ENCODE measurements around the gene BTAF1.

The BTAF1 gene

GRCh38 chr10:91932737-91933136, 9.2 kb downstream of the BTAF1 start:
- H3K27ac Mint-ChIP-seq, result no peak overlapping the region
- H3K4me3 Mint-ChIP-seq, result no peak overlapping the region
- peaks cover 51% of the 10 kb centered on the region for H3K36me3 Mint-ChIP-seq (ENCODE audit: low read depth)
- TF ChIP-seq, protein P1, sequence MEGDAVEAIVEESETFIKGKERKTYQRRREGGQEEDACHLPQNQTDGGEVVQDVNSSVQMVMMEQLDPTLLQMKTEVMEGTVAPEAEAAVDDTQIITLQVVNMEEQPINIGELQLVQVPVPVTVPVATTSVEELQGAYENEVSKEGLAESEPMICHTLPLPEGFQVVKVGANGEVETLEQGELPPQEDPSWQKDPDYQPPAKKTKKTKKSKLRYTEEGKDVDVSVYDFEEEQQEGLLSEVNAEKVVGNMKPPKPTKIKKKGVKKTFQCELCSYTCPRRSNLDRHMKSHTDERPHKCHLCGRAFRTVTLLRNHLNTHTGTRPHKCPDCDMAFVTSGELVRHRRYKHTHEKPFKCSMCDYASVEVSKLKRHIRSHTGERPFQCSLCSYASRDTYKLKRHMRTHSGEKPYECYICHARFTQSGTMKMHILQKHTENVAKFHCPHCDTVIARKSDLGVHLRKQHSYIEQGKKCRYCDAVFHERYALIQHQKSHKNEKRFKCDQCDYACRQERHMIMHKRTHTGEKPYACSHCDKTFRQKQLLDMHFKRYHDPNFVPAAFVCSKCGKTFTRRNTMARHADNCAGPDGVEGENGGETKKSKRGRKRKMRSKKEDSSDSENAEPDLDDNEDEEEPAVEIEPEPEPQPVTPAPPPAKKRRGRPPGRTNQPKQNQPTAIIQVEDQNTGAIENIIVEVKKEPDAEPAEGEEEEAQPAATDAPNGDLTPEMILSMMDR (IDR thresholded peaks at IDR 0.05; ENCODE audit: unreplicated experiment in 3 of 3), result no peak
- H3K4me1 Mint-ChIP-seq, result peaks cover 5% of the 10 kb centered on the region
- no peaks in the 10 kb centered on the region for H3K27me3 Mint-ChIP-seq (ENCODE audit: low read depth)
- no peaks in the 10 kb centered on the region for H3K9me3 Mint-ChIP-seq

DNA sequence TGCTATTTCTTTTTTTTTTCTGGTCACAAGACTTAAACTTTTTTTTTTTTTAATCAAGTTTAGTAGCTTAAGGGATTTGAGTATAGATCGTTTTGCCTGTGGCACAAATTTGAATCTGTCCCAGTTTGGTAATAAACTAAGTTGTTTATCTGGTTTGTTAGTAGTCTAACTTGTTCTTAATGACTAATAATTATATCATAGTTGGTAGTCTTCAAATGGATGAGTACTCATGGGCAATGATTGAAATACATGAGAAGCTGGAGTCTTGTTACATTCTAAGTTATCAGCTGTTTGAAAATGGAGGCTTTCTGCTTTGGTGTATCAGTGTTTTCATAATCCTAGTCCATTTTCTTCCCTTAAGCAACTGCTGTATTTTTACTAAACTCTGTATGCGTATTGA, 12.3 kb downstream of the BTAF1 start:
- H3K4me1 Mint-ChIP-seq, result no peaks in the 10 kb centered on the region
- H3K9me3 Mint-ChIP-seq, result no peaks in the 10 kb centered on the region
- H3K4me3 Mint-ChIP-seq, result no peak overlapping the region
- H3K27ac Mint-ChIP-seq, result no peak overlapping the region
- peaks cover 60% of the 10 kb centered on the region for H3K36me3 Mint-ChIP-seq (ENCODE audit: low read depth)
- H3K27me3 Mint-ChIP-seq (ENCODE audit: low read depth), result no peaks in the 10 kb centered on the region
- TF ChIP-seq, protein P1 (IDR thresholded peaks at IDR 0.05; ENCODE audit: unreplicated experiment in 3 of 3), result no peak

GRCh38 chr10:91939653-91940052, 16.1 kb downstream of the BTAF1 start:
- Mint-ChIP-seq H3K27ac (no peak overlapping the region), H3K27me3 (ENCODE audit: low read depth) (no peaks in the 10 kb centered on the region), H3K4me1 (no peaks in the 10 kb centered on the region), H3K4me3 (no peak overlapping the region), H3K36me3 (ENCODE audit: low read depth) (peaks cover 56% of the 10 kb centered on the region), H3K9me3 (no peaks in the 10 kb centered on the region)
- TF ChIP-seq, protein P1 (IDR thresholded peaks at IDR 0.05; ENCODE audit: unreplicated experiment in 3 of 3), result no peak

- H3K36me3 Mint-ChIP-seq (ENCODE audit: low read depth), result peaks cover 55% of the 10 kb centered on the region
- H3K9me3 Mint-ChIP-seq, result no peaks in the 10 kb centered on the region
- no peak overlapping the region for H3K27ac Mint-ChIP-seq
- no peaks in the 10 kb centered on the region for H3K4me1 Mint-ChIP-seq
- TF ChIP-seq, protein P1 (IDR thresholded peaks at IDR 0.05; ENCODE audit: unreplicated experiment in 3 of 3), result no peak
- no peak overlapping the region for H3K4me3 Mint-ChIP-seq
- no peaks in the 10 kb centered on the region for H3K27me3 Mint-ChIP-seq (ENCODE audit: low read depth)
Measured at GRCh38 chr10:91941426-91941825, 17.9 kb downstream of the BTAF1 start.

DNA sequence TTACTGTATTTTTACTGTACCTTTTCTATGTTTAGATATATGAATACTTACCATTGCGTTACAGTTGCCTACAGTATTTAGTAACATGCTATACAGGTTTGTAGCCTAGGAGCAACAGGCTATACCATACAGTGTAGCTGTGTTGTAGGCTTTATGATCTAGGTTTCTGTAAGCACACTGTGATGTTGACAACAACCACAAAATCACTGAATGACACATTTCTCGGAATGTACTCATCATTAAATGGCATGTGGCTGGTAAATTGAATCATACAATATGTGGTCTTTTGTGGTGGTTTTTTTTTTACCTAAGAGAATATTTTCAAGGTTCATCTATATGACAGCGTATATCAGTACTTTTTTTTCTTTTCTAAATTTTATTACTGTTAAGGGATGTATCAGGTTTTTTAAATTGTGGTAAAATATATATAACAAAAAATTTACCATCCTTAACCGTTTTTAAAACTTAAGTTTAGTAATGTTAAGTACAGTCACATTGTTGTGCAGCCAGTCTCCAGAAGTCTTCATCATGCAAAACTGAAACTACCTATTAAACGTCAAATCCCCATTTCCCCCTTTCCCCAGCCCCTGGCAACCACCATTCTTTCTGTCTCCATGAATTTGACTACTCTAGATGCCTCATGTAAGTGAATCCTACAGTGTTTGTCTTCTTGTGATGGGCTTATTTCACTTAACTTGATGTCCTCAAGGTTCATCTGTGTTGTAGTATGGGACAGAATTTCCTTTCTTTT, 21.5 kb downstream of the BTAF1 start:
- Mint-ChIP-seq H3K36me3 (ENCODE audit: low read depth) (peaks cover 62% of the 10 kb centered on the region), H3K4me3 (no peak overlapping the region), H3K27ac (no peak overlapping the region), H3K9me3 (no peaks in the 10 kb centered on the region), H3K4me1 (no peaks in the 10 kb centered on the region), H3K27me3 (ENCODE audit: low read depth) (no peaks in the 10 kb centered on the region)
- TF ChIP-seq, protein P1 (IDR thresholded peaks at IDR 0.05; ENCODE audit: unreplicated experiment in 3 of 3), result no peak

DNA sequence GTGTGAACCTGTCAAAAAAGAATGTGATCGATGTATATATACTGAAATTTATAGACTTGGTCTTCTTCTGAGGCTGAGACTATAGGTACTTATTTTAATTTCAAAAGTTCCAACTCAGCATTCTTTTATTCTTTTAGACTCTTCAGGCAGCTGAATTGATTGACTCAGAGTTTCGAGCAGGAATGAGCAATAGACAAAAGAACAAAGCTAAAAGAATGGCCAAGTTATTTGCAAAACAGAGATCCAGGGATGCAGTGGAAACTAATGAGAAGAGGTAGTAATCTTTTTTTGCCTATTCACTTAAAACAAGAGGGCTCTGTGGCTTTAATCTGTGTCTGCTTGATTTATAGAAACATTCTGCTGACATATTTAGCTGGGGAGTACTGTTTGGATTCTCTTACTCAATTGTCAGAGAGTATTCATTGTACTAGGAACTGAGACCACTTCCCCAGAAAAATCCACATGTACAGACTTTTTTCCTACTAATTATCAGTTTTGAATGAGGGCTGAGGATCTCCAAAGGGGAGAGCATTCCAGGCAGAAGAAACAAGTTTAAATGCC, 30.1 kb downstream of the BTAF1 start:
- no peak overlapping the region for H3K27ac Mint-ChIP-seq
- no peaks in the 10 kb centered on the region for H3K9me3 Mint-ChIP-seq
- H3K4me1 Mint-ChIP-seq, result no peaks in the 10 kb centered on the region
- no peaks in the 10 kb centered on the region for H3K27me3 Mint-ChIP-seq (ENCODE audit: low read depth)
- peaks cover 76% of the 10 kb centered on the region for H3K36me3 Mint-ChIP-seq (ENCODE audit: low read depth)
- no peak overlapping the region for H3K4me3 Mint-ChIP-seq
- TF ChIP-seq, protein P1 (IDR thresholded peaks at IDR 0.05; ENCODE audit: unreplicated experiment in 3 of 3), result no peak
